ENCODE data around the gene RITA1. TPM values are rescaled to one million over a fixed set of nuclear protein-coding genes. Genes with fewer than 3 reads are reported as not detected.
A peak's percentile ranks its signal among the peaks of the same experiment; 100 is the strongest.

The RITA1 gene
- total RNA-seq, 1 donor from 2014 or later: 26.6 TPM

DNA sequence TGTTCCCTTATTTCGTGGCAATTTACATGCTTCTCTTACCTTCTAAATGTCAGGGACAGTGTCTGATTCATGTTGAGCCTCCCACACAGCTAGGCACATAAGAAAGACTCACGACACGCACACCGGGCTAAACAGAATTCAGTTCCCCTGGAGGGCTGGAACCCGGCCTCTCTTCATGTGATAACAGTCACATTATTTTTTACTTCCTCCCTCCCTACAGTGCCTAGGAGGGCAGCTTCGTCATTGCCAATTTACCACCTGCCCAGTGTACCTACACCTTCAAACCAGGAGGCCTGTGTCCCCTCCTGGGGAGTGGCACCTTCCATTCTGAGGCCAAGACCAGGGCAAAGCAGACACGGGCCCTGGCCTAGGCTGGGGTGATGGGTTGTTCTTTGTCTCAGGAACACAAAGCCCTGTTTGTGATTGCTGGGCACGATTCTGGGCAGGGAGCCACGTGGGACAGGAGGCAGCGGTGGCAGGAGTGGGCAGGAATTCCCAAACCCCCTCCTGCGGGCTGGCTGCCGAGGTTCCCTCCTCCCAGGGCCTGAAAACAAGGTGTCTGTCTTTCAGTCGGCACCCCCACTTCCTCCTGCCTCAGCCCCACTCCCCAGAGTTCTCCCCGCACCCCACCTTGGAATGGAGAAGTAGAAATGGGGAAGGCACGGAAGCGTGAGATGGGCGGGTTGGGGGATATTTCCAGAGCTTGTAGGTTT, 43.2 kb upstream of the RITA1 start:
- H3K4me3 ChIP-seq (ENCODE audit: low read depth, low read length): no peak overlapping the region
- no peak for TF ChIP-seq CTCF (conservative IDR thresholded peaks at IDR 0.05; ENCODE audit: low read depth, low read length)
- no peak for DNase-seq (ENCODE audit: low read depth)

GRCh38 chr12:113142886-113143332, 42.6 kb upstream of the RITA1 start:
- no peak for TF ChIP-seq CTCF (conservative IDR thresholded peaks at IDR 0.05; ENCODE audit: low read depth, low read length)
- no peak for DNase-seq (ENCODE audit: low read depth)

DNA sequence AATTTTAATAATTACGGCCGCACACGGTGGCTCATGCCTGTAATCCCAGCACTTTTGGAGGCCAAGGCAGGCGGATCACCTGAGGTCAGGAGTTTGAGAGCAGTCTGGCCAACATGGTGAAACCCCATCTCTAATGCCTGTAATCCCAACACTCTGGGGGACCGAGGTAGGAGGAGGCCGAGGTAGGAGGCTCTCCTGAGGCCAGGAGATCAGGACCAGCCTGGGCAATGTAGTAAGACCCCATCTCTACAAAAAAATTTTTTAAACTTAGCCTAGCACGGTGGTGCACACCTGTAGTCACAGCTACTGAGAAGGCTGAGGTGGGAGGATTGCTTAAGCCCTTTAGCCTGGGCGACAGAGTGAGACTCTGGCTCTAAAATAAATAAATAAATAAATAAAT, 41.6 kb upstream of the RITA1 start:
- DNase-seq (ENCODE audit: low read depth): no peak
- TF ChIP-seq CTCF (conservative IDR thresholded peaks at IDR 0.05; ENCODE audit: low read depth, low read length): no peak
- H3K4me3 ChIP-seq (ENCODE audit: low read depth, low read length): no peak overlapping the region

More at GRCh38 chr12:113142886-113143332, 42.6 kb upstream of the RITA1 start:
- H3K4me3 ChIP-seq (ENCODE audit: low read depth, low read length): no peak overlapping the region

GRCh38 chr12:113144806-113145205, 40.7 kb upstream of the RITA1 start:
- no peak for TF ChIP-seq CTCF (conservative IDR thresholded peaks at IDR 0.05; ENCODE audit: low read depth, low read length)
- DNase-seq (ENCODE audit: low read depth): no peak
- H3K4me3 ChIP-seq (ENCODE audit: low read depth, low read length): no peak overlapping the region

DNA sequence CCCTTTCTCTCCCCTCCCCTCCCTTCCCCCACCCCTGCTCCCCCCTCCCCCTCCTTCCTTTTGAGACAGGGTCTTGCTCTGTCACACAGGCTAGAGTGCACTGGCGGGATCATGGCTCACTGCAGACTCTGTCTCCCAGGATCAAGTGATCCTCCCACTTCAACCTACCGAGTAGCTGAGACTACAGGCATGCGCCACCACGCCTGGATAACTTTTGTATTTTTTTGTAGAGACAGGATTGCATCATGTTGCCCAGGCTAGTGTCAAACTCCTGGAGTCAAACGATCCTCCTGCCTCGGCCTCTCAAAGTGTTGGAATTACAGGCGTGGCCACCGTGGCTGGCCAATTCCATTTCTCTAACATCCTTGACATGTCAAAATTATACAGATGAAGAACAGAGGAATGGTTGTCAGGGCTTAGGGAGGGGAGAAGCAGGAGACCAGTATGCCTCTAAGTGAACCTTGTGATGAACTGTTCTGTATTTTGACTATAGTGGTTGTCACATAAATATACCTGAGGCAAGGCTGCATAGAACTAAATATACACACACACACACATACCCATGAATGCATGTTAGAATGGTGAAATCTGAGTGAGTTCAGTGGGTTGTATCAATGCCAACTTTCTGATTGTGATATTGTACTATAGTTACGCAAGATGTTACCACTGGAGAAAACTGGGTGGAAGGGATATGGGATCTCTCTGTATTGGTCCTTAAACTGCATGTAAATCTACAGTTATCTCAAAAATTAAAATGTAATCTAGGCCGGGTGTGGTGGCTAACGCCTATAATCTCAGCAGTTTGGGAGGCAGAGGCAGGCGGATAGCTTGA, 39.6 kb upstream of the RITA1 start:
- peak; percentile 9 for DNase-seq (ENCODE audit: low read depth)
- TF ChIP-seq CTCF (conservative IDR thresholded peaks at IDR 0.05; ENCODE audit: low read depth, low read length): no peak
- H3K4me3 ChIP-seq (ENCODE audit: low read depth, low read length): no peak overlapping the region

- H3K4me3 ChIP-seq (ENCODE audit: low read depth, low read length): no peak overlapping the region
- TF ChIP-seq CTCF (conservative IDR thresholded peaks at IDR 0.05; ENCODE audit: low read depth, low read length): no peak
- DNase-seq (ENCODE audit: low read depth): no peak
Observed at GRCh38 chr12:113146999-113147398, 38.5 kb upstream of the RITA1 start.

Data from epithelial cell of proximal tubule (primary cell).